Measurements from ENCODE around the gene OIT3.

Gene OIT3

DNA sequence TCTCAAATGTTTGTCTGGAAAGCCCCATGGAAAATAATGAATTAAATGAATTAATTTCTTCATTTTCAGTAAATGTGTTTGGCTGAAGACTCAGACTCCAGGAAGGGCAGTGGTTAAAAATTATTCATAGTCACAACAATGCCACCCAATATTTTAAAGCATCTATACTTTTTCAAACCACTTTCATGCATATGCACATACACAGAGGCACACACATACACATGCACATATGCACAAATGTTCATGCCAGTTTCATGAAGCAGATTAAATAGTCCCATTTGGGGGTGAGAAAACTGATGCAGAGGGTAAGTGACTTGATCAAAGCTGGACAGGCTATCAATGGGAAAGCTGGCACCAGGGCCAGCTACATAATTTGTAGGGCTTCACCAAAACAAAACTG, 62.5 kb downstream of the OIT3 start:
- Histone ChIP-seq H3K27ac (no peak overlapping the region), H3K9me3 (no peaks in the 10 kb centered on the region), H3K4me1 (no peaks in the 10 kb centered on the region), H3K4me3 (no peak overlapping the region), H3K27me3 (peaks cover 0 to 4% of the 10 kb centered on the region in 2 donors), H3K36me3 (no peaks in the 10 kb centered on the region)
- TF ChIP-seq, protein P1, sequence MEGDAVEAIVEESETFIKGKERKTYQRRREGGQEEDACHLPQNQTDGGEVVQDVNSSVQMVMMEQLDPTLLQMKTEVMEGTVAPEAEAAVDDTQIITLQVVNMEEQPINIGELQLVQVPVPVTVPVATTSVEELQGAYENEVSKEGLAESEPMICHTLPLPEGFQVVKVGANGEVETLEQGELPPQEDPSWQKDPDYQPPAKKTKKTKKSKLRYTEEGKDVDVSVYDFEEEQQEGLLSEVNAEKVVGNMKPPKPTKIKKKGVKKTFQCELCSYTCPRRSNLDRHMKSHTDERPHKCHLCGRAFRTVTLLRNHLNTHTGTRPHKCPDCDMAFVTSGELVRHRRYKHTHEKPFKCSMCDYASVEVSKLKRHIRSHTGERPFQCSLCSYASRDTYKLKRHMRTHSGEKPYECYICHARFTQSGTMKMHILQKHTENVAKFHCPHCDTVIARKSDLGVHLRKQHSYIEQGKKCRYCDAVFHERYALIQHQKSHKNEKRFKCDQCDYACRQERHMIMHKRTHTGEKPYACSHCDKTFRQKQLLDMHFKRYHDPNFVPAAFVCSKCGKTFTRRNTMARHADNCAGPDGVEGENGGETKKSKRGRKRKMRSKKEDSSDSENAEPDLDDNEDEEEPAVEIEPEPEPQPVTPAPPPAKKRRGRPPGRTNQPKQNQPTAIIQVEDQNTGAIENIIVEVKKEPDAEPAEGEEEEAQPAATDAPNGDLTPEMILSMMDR (IDR thresholded peaks at IDR 0.05): no peak
- intact Hi-C loops (cut with DNase I; ENCODE audit: low total_unique reads): no loop called here
- no peak for DNase-seq

DNA sequence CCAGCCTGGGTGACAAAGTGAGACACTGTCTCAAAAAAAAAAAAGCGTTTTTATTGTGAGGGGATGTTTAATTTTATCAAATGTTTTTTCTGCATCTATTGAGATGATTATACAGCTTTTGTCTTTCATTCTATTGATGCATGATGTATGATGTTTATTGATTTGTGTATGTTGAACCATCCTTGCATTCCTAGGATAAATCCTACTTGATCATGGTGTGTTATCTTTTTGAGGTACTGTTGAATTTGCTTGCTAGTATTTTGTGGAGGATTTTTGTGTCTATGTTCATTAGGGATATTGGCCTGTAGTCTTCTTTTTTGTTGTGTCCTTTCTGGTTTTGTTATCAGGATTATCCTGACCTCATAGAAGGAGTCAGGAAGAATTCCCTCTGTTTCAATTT, 83.3 kb downstream of the OIT3 start:
- Histone ChIP-seq H3K4me3 (no peak overlapping the region), H3K4me1 (no peaks in the 10 kb centered on the region), H3K36me3 (no peaks in the 10 kb centered on the region), H3K9me3 (peaks cover 0 to 51% (median 29%) of the 10 kb centered on the region in 3 donors), H3K27me3 (no peaks in the 10 kb centered on the region), H3K27ac (no peak overlapping the region)
- no peak for DNase-seq
- TF ChIP-seq, protein P1 (IDR thresholded peaks at IDR 0.05): no peak
- intact Hi-C loops (cut with DNase I; ENCODE audit: low total_unique reads): no loop called here

DNA sequence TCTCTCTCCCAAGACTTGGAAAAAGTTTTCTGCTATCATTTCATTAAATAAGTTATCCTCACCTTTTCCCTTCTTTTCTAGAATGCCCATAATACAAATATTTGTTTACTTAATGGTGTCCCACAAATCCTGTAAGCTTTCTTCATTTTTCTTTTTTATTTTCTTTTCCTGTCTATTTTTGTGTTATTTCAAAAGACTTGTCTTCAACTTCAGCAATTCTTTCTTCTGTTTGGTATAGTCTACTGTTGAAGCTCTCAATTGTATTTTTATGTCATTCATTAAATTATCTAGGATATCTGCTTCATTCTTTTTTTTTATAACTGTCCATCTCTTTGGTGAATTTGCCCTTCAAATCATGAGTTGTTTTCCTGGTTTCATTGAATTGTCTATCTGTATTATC, 86.2 kb downstream of the OIT3 start:
- no peaks in the 10 kb centered on the region for H3K4me1 ChIP-seq
- H3K27me3 ChIP-seq: no peaks in the 10 kb centered on the region
- DNase-seq: no peak
- H3K4me3 ChIP-seq: no peak overlapping the region
- H3K36me3 ChIP-seq: no peaks in the 10 kb centered on the region
- intact Hi-C loops (cut with DNase I; ENCODE audit: low total_unique reads): no loop called here
- no peak overlapping the region for H3K27ac ChIP-seq
- TF ChIP-seq, protein P1 (IDR thresholded peaks at IDR 0.05): no peak
- peaks cover 0 to 50% (median 29%) of the 10 kb centered on the region in 3 donors for H3K9me3 ChIP-seq

DNA sequence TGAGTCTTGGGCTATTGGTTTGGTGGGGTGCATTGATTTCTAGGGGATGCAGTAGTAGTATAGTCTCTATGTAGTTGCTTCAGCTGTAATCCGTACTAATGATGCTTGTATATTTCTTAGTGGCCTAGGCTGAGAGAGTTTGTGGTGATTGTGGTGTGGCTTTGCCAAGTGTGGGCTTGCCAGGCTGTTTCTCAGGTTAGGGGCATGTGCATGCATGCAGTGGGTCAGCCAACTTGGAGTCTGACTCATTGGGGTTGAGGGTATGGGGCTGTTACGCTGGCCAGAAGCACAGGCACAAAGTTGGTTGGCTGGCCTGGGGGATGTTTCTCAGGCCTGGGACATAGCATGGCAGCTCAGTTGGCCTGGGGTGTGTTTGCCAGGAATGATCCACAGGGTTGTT, 86.8 kb downstream of the OIT3 start:
- Histone ChIP-seq H3K27ac (no peak overlapping the region), H3K4me3 (no peak overlapping the region), H3K4me1 (no peaks in the 10 kb centered on the region), H3K36me3 (no peaks in the 10 kb centered on the region), H3K27me3 (no peaks in the 10 kb centered on the region), H3K9me3 (peaks cover 0 to 44% (median 26%) of the 10 kb centered on the region in 3 donors)
- no peak for DNase-seq
- intact Hi-C loops (cut with DNase I; ENCODE audit: low total_unique reads): no loop called here
- TF ChIP-seq, protein P1 (IDR thresholded peaks at IDR 0.05): no peak

DNA sequence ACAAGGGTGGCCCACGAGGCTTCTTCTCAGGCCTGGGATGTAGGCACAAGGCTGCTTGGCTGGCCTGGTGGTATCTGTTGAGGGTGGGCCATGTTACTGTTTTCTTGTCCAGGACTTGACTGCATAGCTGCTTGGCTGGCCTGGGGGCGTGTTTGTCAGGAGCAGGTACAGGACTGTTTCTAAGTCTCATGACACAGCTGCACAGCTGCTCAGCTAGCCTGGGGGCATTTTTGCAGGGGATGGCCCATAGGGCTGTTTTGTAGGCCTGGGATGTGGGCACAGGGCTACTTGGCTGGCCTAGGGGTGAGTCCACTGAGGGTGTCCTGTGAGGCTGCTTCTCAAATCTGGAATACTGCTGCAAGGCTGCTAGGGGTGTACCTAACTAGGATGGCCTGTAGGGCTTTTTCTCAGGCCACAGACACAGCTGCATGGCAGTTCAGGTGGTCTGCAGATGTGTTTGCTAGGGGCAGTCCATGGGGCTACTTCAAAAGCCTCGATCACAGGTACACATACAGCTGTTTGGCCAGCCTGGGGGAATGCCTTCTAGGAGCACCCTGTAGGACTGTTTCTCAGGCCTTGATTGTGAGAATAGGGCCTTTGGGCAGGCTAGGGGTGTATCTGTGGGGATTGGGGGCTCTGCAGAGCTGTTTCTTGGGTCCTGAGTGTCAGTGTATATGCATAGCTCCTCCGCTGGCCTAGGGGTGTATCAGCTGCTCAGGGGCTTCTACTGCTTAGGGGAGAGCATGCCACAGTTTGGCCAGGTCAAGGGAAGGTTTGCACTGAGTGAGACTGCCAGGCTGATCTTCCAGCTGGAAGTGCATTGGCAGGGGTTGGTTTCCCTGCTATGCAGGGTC, 87.7 kb downstream of the OIT3 start:
- no peak overlapping the region for H3K4me3 ChIP-seq
- H3K36me3 ChIP-seq: no peaks in the 10 kb centered on the region
- H3K4me1 ChIP-seq: no peaks in the 10 kb centered on the region
- TF ChIP-seq, protein P1 (IDR thresholded peaks at IDR 0.05): no peak
- no peak for DNase-seq
- no peaks in the 10 kb centered on the region for H3K27me3 ChIP-seq
- peaks cover 0 to 35% (median 20%) of the 10 kb centered on the region in 3 donors for H3K9me3 ChIP-seq
- intact Hi-C loops (cut with DNase I; ENCODE audit: low total_unique reads): no loop called here
- no peak overlapping the region for H3K27ac ChIP-seq
